Trophoblast cell (in vitro differentiated cells and primary cell): ENCODE results near the gene ATP8A1.

ENCODE experiments used
- DNase-seq, 2 donors: peaks; one replicate each; pipeline ENCODE4 v3.0.0-alpha.2; 2016
- H2AFZ ChIP-seq: 2 replicates; pipeline ENCODE4 v1.6.1; 2013; ENCODE audit warnings: low read length, moderate library complexity, mild to moderate bottlenecking; ENCODE audit not compliant: insufficient read depth, poor library complexity
- H2AK5ac ChIP-seq: 2 replicates; pipeline ENCODE4 v1.6.1; 2013; ENCODE audit warnings: mild to moderate bottlenecking, low read length
- H2BK120ac ChIP-seq: 2 replicates; pipeline ENCODE4 v1.6.1; 2013; ENCODE audit warnings: low read length, mild to moderate bottlenecking, moderate library complexity; ENCODE audit not compliant: insufficient read depth, poor library complexity
- H2BK12ac ChIP-seq: 2 replicates; pipeline ENCODE4 v1.6.1; 2013; ENCODE audit warnings: mild to moderate bottlenecking, low read length, moderate library complexity
- H2BK5ac ChIP-seq: 2 replicates; pipeline ENCODE4 v1.6.1; 2013; ENCODE audit warnings: low read length, low read depth, moderate library complexity, mild to moderate bottlenecking; ENCODE audit not compliant: poor library complexity
- H3K14ac ChIP-seq: 2 replicates; pipeline ENCODE4 v1.6.1; 2013; ENCODE audit warnings: mild to moderate bottlenecking, low read length
- H3K18ac ChIP-seq: 2 replicates; pipeline ENCODE4 v1.6.1; 2013; ENCODE audit warnings: mild to moderate bottlenecking, low read length
- H3K23ac ChIP-seq: 2 replicates; pipeline ENCODE4 v1.6.1; 2013; ENCODE audit warnings: low read length
- H3K27ac ChIP-seq: 2 replicates; pipeline ENCODE4 v1.5.1; 2013; ENCODE audit warnings: low read depth, mild to moderate bottlenecking, inconsistent platforms, low read length, moderate library complexity
- H3K27me3 ChIP-seq: 2 replicates; pipeline ENCODE4 v1.6.1; 2013; ENCODE audit warnings: inconsistent platforms, mild to moderate bottlenecking, low read length, moderate library complexity; ENCODE audit not compliant: insufficient read depth
- H3K36me3 ChIP-seq, 2 experiments: 1 replicate in 1 of 2; 2 replicates in 1 of 2; pipeline ENCODE4 v1.6.1; 2013; ENCODE audit warnings: low read length in 2 of 2, mild to moderate bottlenecking in 2 of 2, moderate library complexity in 1 of 2; ENCODE audit not compliant: insufficient read depth in 2 of 2, control insufficient read depth in 1 of 2
- H3K4ac ChIP-seq: 2 replicates; pipeline ENCODE4 v1.6.1; 2013; ENCODE audit warnings: low read depth, mild to moderate bottlenecking, low read length, moderate library complexity
- H3K4me1 ChIP-seq, 2 experiments: 1 replicate in 1 of 2; 2 replicates in 1 of 2; pipeline ENCODE4 v1.6.1; 2013; ENCODE audit warnings: low read length in 2 of 2, mild to moderate bottlenecking in 2 of 2, moderate library complexity in 1 of 2; ENCODE audit not compliant: insufficient read depth in 2 of 2, control insufficient read depth in 1 of 2
- H3K4me2 ChIP-seq: 2 replicates; pipeline ENCODE4 v1.6.1; 2013; ENCODE audit warnings: inconsistent platforms, mild to moderate bottlenecking, low read length, moderate library complexity
- H3K4me3 ChIP-seq: 2 replicates; pipeline ENCODE4 v1.5.1; 2013; ENCODE audit warnings: mild to moderate bottlenecking, low read depth, low read length, inconsistent platforms
- H3K79me1 ChIP-seq: one replicate; pipeline ENCODE4 v1.6.1; 2013; ENCODE audit warnings: low read length
- H3K79me2 ChIP-seq: 2 replicates; pipeline ENCODE4 v1.6.1; 2013; ENCODE audit warnings: low read length, mild to moderate bottlenecking; ENCODE audit not compliant: control insufficient read depth, insufficient read depth, poor library complexity
- H3K9ac ChIP-seq: 2 replicates; pipeline ENCODE4 v1.6.1; 2013; ENCODE audit warnings: mild to moderate bottlenecking, low read length
- H3K9me3 ChIP-seq: 2 replicates; pipeline ENCODE4 v1.6.1; 2013; ENCODE audit warnings: low read depth, mild to moderate bottlenecking, control low read depth, inconsistent platforms, low read length; ENCODE audit not compliant: insufficient read depth
- H4K12ac ChIP-seq: 2 replicates; pipeline ENCODE4 v1.6.1; 2013; ENCODE audit warnings: low read depth, mild to moderate bottlenecking, low read length, moderate library complexity
- H4K8ac ChIP-seq: 2 replicates; pipeline ENCODE4 v1.6.1; 2013; ENCODE audit warnings: low read depth, mild to moderate bottlenecking, low read length, moderate library complexity
- H4K91ac ChIP-seq: one replicate; pipeline ENCODE4 v1.6.1; 2013; ENCODE audit warnings: low read depth, mild to moderate bottlenecking, low read length, moderate library complexity
- WGBS: extraction: QIAGEN DNeasy Blood & Tissue Kit; methylation state at CpG from one replicate; pipeline ENCODE4 v1.1.7; 2013; ENCODE audit warnings: missing lambda C conversion rate; ENCODE audit not compliant: insufficient read length, insufficient coverage; ENCODE audit errors: extremely low coverage; 5-methylcytosine and 5-hydroxymethylcytosine counted together

The ATP8A1 gene

DNA sequence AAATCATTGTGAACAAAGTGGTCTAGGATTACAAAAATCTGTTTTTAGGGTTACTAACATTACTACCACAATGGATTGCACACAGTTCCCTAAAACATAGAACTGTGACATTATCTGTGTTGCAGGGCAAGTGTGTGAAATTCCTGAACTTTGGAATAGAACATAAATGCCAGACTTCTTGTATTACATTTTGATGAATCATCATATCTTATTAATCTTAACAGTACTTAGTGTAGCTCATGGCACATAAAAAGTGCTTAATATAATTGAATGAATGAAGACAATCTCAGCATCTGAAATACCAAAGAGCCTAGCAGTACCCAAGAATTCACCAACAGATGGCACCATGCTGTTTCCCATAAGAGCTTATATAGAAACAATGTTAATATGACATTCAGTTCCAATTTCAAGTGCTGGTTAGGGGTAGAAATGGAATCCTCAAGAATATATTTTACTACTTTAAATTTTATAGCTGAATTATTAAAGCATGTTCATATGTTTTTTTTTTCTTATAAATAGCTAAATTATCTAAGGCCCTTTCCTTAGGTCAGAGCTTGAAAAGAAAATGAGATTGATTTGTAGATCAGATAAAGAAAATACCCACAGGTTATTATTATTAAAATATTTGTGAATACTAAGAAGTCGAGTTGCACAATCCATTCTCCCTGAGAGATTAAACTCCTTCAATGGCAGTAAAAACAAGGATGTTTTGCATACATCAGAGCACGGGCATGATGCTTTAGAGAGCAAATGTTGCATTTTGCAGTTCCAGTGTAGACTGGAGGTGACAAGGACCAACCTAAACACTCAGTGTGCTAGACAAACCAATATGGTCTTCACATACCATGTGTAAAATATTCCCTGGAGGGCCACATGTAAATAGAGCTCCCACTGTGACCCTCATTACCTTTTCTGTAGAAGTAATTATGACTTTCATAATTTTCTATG, 285.3 kb downstream of the ATP8A1 start:
- Histone ChIP-seq H3K27me3 (no peaks in the 10 kb centered on the region), H2BK120ac (no peak overlapping the region), H3K4me1 (no peaks in the 10 kb centered on the region), H3K23ac (no peak overlapping the region), H3K9ac (no peak overlapping the region), H2AK5ac (no peak overlapping the region), H3K9me3 (peaks cover 3% of the 10 kb centered on the region), H4K91ac (no peak overlapping the region), H3K27ac (no peak overlapping the region), H3K36me3 (no peaks in the 10 kb centered on the region), H3K4me2 (no peak overlapping the region), H3K79me2 (no peaks in the 10 kb centered on the region), H4K8ac (no peak overlapping the region), H3K14ac (no peak overlapping the region), H3K4me3 (no peak overlapping the region), H3K79me1 (no peaks in the 10 kb centered on the region), H4K12ac (no peak overlapping the region), H3K4ac (no peak overlapping the region), H2BK12ac (no peak overlapping the region), H3K18ac (no peak overlapping the region), H2BK5ac (no peak overlapping the region), H2AFZ (no peak overlapping the region)
- peak; percentile 8 to 41 for DNase-seq
- WGBS = no CpG with 5 or more reads among the region's 2 CpGs

DNA sequence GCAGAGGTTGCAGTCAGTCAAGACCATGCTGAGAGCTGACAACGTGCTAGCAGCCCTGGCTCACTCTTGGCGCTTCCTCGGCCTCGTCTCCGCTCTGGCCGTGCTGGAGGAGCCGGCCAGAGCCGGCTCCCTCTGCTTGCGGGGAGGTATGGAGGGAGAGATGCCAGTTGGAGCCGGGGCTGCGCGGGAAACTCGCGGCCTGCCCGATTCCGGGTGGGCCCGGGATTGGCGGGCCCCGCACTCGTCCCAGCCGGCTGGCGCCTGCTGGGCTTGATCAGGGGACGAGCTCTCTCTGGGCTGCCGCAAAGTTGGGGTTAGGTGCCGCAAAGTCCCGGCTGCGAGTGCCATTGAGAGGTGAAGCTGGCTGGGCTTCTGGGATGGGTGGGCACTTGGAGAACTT, 287.4 kb downstream of the ATP8A1 start:
- no peak overlapping the region for H3K9ac ChIP-seq
- no peaks in the 10 kb centered on the region for H3K79me1 ChIP-seq
- H3K79me2 ChIP-seq = no peaks in the 10 kb centered on the region
- peaks cover 3% of the 10 kb centered on the region for H3K9me3 ChIP-seq
- H4K12ac ChIP-seq = no peak overlapping the region
- no peak overlapping the region for H2AK5ac ChIP-seq
- no peak overlapping the region for H4K8ac ChIP-seq
- no peaks in the 10 kb centered on the region for H3K27me3 ChIP-seq
- H3K14ac ChIP-seq = no peak overlapping the region
- H3K4ac ChIP-seq = no peak overlapping the region
- no peak overlapping the region for H2BK120ac ChIP-seq
- no CpG with 5 or more reads among the region's 27 CpGs for WGBS
- H3K18ac ChIP-seq = no peak overlapping the region
- H4K91ac ChIP-seq = no peak overlapping the region
- no peak overlapping the region for H3K4me2 ChIP-seq
- H2AFZ ChIP-seq = no peak overlapping the region
- H3K4me3 ChIP-seq = no peak overlapping the region
- H2BK12ac ChIP-seq = no peak overlapping the region
- DNase-seq = no peak
- no peaks in the 10 kb centered on the region for H3K4me1 ChIP-seq
- no peaks in the 10 kb centered on the region for H3K36me3 ChIP-seq
- H3K23ac ChIP-seq = no peak overlapping the region
- no peak overlapping the region for H3K27ac ChIP-seq
- no peak overlapping the region for H2BK5ac ChIP-seq

DNA sequence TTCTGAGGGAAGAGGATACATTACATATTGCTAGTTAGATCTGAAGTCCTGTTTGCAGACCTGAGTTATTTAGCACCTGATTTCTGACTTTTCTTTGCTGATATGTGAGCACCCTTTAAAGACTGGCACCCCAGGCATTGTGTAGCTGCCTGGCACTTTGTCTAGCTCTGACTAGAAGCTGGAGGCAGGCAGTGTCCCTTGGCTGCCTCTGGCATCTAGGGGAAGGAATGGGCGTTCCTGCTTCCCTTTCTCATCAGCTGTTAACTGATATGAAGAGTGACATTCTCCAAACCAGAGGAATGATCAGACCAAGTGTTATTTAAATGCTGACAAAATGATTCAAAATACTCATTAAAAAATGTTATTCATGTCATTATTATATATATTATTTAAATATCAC, 289.9 kb downstream of the ATP8A1 start:
- Histone ChIP-seq H2BK120ac (no peak overlapping the region), H2AK5ac (no peak overlapping the region), H3K4me2 (no peak overlapping the region), H3K4me1 (no peaks in the 10 kb centered on the region), H4K8ac (no peak overlapping the region), H3K79me2 (no peaks in the 10 kb centered on the region), H4K91ac (no peak overlapping the region), H3K18ac (no peak overlapping the region), H3K4me3 (no peak overlapping the region), H3K9ac (no peak overlapping the region), H2AFZ (no peak overlapping the region), H3K36me3 (no peaks in the 10 kb centered on the region), H3K9me3 (peaks cover 3% of the 10 kb centered on the region), H3K23ac (no peak overlapping the region), H4K12ac (no peak overlapping the region), H3K79me1 (no peaks in the 10 kb centered on the region), H3K27me3 (no peaks in the 10 kb centered on the region), H2BK5ac (no peak overlapping the region), H2BK12ac (no peak overlapping the region), H3K27ac (no peak overlapping the region), H3K14ac (no peak overlapping the region), H3K4ac (no peak overlapping the region)
- DNase-seq = no peak
- WGBS = no CpG with 5 or more reads among the region's 1 CpG

DNA sequence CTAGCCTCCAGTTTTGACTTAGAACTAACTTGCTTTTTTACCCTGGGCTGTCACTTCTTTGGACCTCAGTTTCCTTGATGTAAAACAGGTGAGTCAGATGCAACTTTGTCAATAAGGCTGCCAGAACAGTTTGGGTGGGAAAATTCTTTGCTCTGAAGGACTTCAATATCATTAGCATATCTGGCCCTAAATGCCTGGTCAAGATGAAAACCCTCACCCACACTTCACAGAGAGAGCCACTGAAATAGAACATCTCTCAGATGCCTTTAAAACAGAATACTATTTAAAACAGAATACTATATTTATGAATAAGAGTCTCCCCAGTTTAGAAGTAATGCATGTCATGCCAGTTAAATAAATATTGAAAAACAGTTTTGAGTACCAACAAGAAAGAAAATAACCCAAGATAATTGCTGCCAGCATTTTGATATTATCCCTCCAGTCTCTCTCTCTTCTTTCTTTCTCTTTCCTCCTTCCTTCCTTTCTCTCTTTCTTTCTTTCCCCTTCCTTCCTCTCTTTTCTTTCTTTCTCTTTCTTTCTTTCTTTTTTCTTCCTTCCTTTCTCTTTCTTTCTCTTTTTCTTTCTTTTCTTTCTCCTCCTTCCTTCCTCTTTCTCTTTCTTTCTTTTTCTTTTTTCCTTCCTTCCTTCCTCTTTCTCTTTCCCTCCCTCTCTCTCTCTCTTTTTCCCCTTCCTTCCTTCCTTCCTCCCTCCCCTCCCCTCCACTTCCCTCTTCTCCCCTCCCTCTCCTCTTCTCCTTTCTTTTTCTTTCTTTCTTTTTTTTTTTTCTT, 292.4 kb downstream of the ATP8A1 start:
- Histone ChIP-seq H2AK5ac (no peak overlapping the region), H4K12ac (no peak overlapping the region), H3K4ac (no peak overlapping the region), H2BK120ac (no peak overlapping the region), H3K18ac (no peak overlapping the region), H3K9ac (no peak overlapping the region), H2AFZ (no peak overlapping the region), H3K4me1 (no peaks in the 10 kb centered on the region), H3K79me2 (no peaks in the 10 kb centered on the region), H2BK5ac (no peak overlapping the region), H4K8ac (no peak overlapping the region), H4K91ac (no peak overlapping the region), H3K4me2 (no peak overlapping the region), H3K23ac (no peak overlapping the region), H3K14ac (no peak overlapping the region), H3K79me1 (no peaks in the 10 kb centered on the region), H3K27ac (no peak overlapping the region), H2BK12ac (no peak overlapping the region), H3K4me3 (no peak overlapping the region), H3K27me3 (no peaks in the 10 kb centered on the region), H3K9me3 (no peaks in the 10 kb centered on the region), H3K36me3 (no peaks in the 10 kb centered on the region)
- no peak for DNase-seq
